A673 (cell line): ENCODE measurements around the gene KRTAP2-3.

Experiments used
- CTCF ChIP-seq: fragments of 300-800, 200-600 bp; sonication (generic); conservative IDR thresholded peaks from 2 replicates; pipeline ENCODE4 v1.5.1; 2017; ENCODE audit warnings: low read depth, mild to moderate bottlenecking, antibody characterized with exemption, low read length, moderate library complexity, mixed read lengths
- EZH2 ChIP-seq: fragments of 200-600 bp; sonication (generic); IDR thresholded peaks from 2 replicates; pipeline ENCODE4 v1.6.1; 2017; ENCODE audit warnings: borderline replicate concordance, low read depth, mild to moderate bottlenecking, mixed read lengths, antibody characterized with exemption, low read length; ENCODE audit not compliant: poor library complexity, severe bottlenecking

GRCh38 chr17:41098042-41098441, 38.1 kb upstream of the KRTAP2-3 start, which contains the start of gene KRTAP4-8:
- no peak for TF ChIP-seq CTCF
- no peak for TF ChIP-seq EZH2
